Immature natural killer cell (primary cell): ENCODE data around the gene DERA. TPM values are rescaled to one million over a fixed set of nuclear protein-coding genes. Genes with fewer than 3 reads are reported as not detected.
"Not testable (repeated sequence)": the region's sequence is repeated elsewhere in the genome, so short reads cannot be mapped to it uniquely, and the experiment has no call there.

Source experiments
- DNase-seq, 3 donors: peaks; one replicate each; pipeline ENCODE4 v3.0.0; 2022; ENCODE audit warnings: mixed read lengths in 1 of 3
- H3K27ac Mint-ChIP-seq, 6 donors: one replicate each; pipeline ENCODE4 v1.8.0; 2020; ENCODE audit warnings: mixed read lengths in 6 of 6, mild to moderate bottlenecking in 5 of 6, inconsistent platforms in 4 of 6, moderate library complexity in 3 of 6
- H3K27me3 Mint-ChIP-seq, 3 donors: one replicate each; pipeline ENCODE4 v1.8.0; 2020 to 2021; ENCODE audit warnings: low read depth in 3 of 3, mild to moderate bottlenecking in 3 of 3, mixed read lengths in 3 of 3, moderate library complexity in 3 of 3, inconsistent platforms in 1 of 3
- H3K36me3 Mint-ChIP-seq, 3 donors: one replicate each; pipeline ENCODE4 v1.8.0; 2020; ENCODE audit warnings: mixed read lengths in 3 of 3, inconsistent platforms in 2 of 3, mild to moderate bottlenecking in 2 of 3
- H3K4me1 Mint-ChIP-seq, 2 donors: one replicate each; pipeline ENCODE4 v1.8.0; 2020; ENCODE audit warnings: inconsistent platforms in 2 of 2, mild to moderate bottlenecking in 2 of 2, mixed read lengths in 2 of 2, moderate library complexity in 1 of 2
- H3K4me3 Mint-ChIP-seq, 5 donors: one replicate each; pipeline ENCODE4 v1.8.0; 2020; ENCODE audit warnings: mild to moderate bottlenecking in 5 of 5, mixed read lengths in 5 of 5, inconsistent platforms in 3 of 5, moderate library complexity in 3 of 5
- H3K9me3 Mint-ChIP-seq, 6 donors: one replicate each; pipeline ENCODE4 v1.8.0; 2020; ENCODE audit warnings: mild to moderate bottlenecking in 6 of 6, mixed read lengths in 6 of 6, inconsistent platforms in 4 of 6, moderate library complexity in 3 of 6
- polyA plus RNA-seq, 3 donors: library from polyadenylated mRNA; unstranded; fragments of 300-500 nt; fragmentation: Illumina TruSeq; gene quantifications; one replicate each; pipeline ENCODE4 v1.2.3, GENCODE V29; 2021

DERA gene
- polyA plus RNA-seq, 3 donors from 2014 or later = 47.2 to 74.6 (median 62.1) TPM

GRCh38 chr12:15956010-15956409, 44.9 kb downstream of the DERA start:
- H3K4me3 Mint-ChIP-seq = no peak overlapping the region
- H3K27me3 Mint-ChIP-seq = no peaks in the 10 kb centered on the region
- H3K27ac Mint-ChIP-seq = peak overlapping the region in 1 of 6 donors; percentile 17
- H3K4me1 Mint-ChIP-seq = peaks cover 0 to 14% of the 10 kb centered on the region in 2 donors
- H3K9me3 Mint-ChIP-seq = no peaks in the 10 kb centered on the region
- peaks cover 6 to 13% (median 13%) of the 10 kb centered on the region in 3 donors for H3K36me3 Mint-ChIP-seq
- no peak for DNase-seq

DNA sequence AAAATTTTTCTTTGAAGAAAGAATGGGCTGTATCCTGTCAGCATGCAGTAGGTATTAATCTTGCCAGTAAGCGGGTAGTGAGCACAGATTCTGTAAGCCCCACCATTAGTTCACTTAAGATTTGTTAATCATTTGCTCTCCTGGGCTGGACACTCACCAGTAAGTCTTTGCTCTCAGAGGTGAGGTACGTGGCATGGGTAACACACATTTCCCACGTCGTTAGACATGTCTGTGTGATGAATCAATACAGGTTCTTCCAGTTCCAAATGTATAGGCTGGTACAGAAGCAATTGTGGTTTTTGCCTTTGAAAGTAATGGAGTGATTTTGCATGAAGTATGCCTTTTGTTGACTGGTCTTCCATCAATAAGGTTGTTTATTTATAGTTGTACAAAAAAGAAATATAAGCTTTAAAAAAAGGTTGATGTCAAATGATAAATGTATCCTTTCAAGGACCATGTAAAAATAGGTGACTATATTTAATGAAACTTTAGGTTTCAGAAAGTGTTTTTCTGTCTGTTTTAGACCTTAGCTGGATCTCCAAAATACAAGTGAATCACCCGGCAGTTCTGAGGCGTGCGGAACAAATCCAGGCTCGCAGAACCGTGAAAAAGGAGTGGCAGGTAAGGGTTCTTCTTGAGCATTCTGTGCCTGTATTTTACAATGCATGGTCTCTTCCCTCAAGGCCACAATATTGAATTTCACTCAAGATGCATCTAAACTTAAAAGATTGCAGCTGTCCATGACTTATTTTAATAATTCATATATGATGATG, 45.5 kb downstream of the DERA start:
- Mint-ChIP-seq H3K27ac (peak overlapping the region in 1 of 6 donors; percentile 17), H3K9me3 (no peaks in the 10 kb centered on the region), H3K36me3 (peaks cover 9 to 19% (median 15%) of the 10 kb centered on the region in 3 donors), H3K4me1 (peaks cover 0 to 9% of the 10 kb centered on the region in 2 donors), H3K4me3 (no peak overlapping the region), H3K27me3 (no peaks in the 10 kb centered on the region)
- DNase-seq = no peak

- no peak for DNase-seq
- Mint-ChIP-seq H3K4me3 (no peak overlapping the region), H3K36me3 (peaks cover 30 to 39% (median 35%) of the 10 kb centered on the region in 3 donors), H3K4me1 (no peaks in the 10 kb centered on the region), H3K27ac (no peak overlapping the region), H3K9me3 (no peaks in the 10 kb centered on the region), H3K27me3 (peaks cover 0 to 2% (median 0%) of the 10 kb centered on the region in 3 donors)
Observed at GRCh38 chr12:15962760-15963159, 51.6 kb downstream of the DERA start.

DNA sequence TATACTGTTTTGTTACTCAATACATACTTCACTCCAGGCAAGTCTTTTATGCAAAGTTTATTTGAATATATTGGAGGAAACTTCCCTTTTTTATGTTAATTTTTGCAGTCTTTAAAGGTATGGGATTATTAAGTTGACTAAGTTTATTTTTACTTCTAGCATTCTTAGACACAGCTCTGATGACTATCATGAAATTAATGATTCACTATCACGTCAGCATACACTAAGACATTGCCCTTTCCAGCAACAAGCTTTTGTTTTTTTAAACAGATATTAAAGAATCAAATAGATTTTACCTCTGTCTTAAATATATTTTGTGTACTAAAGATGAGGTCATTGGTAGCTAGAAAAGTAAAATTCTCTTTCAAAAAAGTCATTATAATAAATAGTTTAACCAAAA, 52.1 kb downstream of the DERA start:
- Mint-ChIP-seq H3K9me3 (no peaks in the 10 kb centered on the region), H3K36me3 (peaks cover 26 to 39% (median 31%) of the 10 kb centered on the region in 3 donors), H3K4me1 (peaks cover 0 to 2% of the 10 kb centered on the region in 2 donors), H3K27me3 (peaks cover 0 to 2% (median 0%) of the 10 kb centered on the region in 3 donors), H3K27ac (no peak overlapping the region), H3K4me3 (no peak overlapping the region)
- no peak for DNase-seq

- Mint-ChIP-seq H3K4me1 (peaks cover 5 to 15% of the 10 kb centered on the region in 2 donors), H3K27ac (peak overlapping the region in 1 of 6 donors; percentile 12), H3K27me3 (peaks cover 0 to 2% (median 0%) of the 10 kb centered on the region in 3 donors), H3K9me3 (no peaks in the 10 kb centered on the region), H3K4me3 (no peak overlapping the region), H3K36me3 (peaks cover 24 to 42% (median 25%) of the 10 kb centered on the region in 3 donors)
- DNase-seq = no peak
Observed at GRCh38 chr12:15966426-15966825, 55.3 kb downstream of the DERA start.

- H3K27ac Mint-ChIP-seq = peak overlapping the region in 1 of 6 donors; percentile 12
- H3K9me3 Mint-ChIP-seq, DNase-seq, H3K27me3 Mint-ChIP-seq, H3K4me3 Mint-ChIP-seq: not testable (repeated sequence)
- H3K4me1 Mint-ChIP-seq = peaks cover 5 to 15% of the 10 kb centered on the region in 2 donors
- H3K36me3 Mint-ChIP-seq = peaks cover 21 to 38% (median 24%) of the 10 kb centered on the region in 3 donors
Observed at GRCh38 chr12:15967053-15967452, 55.9 kb downstream of the DERA start.

DNA sequence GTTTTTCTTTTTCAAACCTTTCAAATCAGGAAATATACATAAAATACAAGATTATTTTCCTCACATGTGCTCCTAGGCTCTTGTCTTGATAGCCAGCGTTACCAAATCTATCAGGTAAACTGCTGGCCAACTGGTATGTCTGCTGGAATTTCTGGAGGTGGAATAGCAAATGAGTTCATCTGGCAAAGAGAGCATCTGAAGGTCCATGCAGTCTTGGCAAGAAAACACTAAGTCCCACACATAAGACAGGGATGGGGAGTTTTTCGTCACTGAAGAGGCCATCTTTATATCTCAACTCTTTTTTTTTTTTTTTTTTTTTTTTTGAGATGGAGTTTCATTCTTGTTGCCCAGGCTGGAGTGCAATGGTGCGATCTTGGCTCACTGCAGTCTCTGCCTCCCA, 60.1 kb downstream of the DERA start:
- Mint-ChIP-seq H3K9me3 (no peaks in the 10 kb centered on the region), H3K36me3 (peaks cover 18 to 26% (median 20%) of the 10 kb centered on the region in 3 donors), H3K4me3 (no peak overlapping the region), H3K27ac (no peak overlapping the region), H3K4me1 (peaks cover 5 to 15% of the 10 kb centered on the region in 2 donors), H3K27me3 (no peaks in the 10 kb centered on the region)
- no peak for DNase-seq

GRCh38 chr12:15972894-15973293, 61.8 kb downstream of the DERA start:
- Mint-ChIP-seq H3K27me3 (no peaks in the 10 kb centered on the region), H3K4me3 (no peak overlapping the region), H3K9me3 (no peaks in the 10 kb centered on the region), H3K27ac (no peak overlapping the region), H3K4me1 (peaks cover 5 to 15% of the 10 kb centered on the region in 2 donors), H3K36me3 (peaks cover 16 to 30% (median 29%) of the 10 kb centered on the region in 3 donors)
- no peak for DNase-seq

GRCh38 chr12:15977999-15978951, 67.1 kb downstream of the DERA start:
- no peak overlapping the region for H3K4me3 Mint-ChIP-seq
- no peak overlapping the region for H3K27ac Mint-ChIP-seq
- peaks cover 17 to 37% (median 29%) of the 10 kb centered on the region in 3 donors for H3K36me3 Mint-ChIP-seq
- no peaks in the 10 kb centered on the region for H3K9me3 Mint-ChIP-seq
- no peaks in the 10 kb centered on the region for H3K4me1 Mint-ChIP-seq
- DNase-seq = no peak
- H3K27me3 Mint-ChIP-seq = no peaks in the 10 kb centered on the region

DNA sequence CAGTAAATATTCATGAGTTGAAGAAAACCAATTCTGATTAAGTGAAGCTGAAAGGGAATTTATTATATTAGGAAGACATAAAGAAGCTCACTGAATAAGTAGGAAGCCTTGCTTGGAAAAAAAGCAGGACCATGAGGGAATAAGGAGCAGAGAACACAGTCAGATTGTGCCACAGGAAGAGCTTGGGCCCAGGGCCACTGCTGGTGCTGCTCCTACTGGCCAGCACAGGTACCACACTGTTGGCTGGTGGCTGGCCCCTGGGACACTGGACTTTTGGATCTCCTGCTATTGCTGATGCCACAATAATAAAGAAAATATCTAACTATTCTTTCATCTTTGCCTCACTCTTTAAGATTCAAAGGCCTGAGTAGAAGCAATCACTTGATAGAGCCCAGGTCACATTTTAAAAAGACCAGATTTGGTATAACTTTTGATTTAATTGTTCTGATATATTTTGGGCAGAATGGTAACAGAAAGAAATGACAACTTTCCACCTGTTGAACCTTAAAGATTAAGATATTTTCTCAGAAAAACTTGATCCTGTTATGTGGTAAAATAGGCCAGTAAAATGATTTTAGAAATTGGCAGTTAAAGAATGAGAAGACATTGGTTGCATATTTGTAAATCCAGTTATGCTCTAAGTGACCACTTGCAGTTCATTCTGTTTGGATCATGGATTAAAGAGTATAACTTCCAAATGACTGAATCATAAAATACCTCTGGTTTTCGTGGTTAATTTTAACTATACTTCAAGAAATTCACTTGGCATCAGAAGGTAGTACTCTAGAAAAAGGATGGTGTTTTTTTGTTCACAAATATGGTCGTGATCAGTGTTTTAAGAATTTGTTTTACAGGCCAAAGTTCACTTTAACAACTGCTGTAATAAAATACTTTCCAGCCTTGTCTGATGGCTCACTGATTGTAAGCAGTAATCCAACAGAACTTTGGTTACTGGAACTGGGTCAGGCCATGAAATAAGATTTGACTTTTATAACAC, 68.3 kb downstream of the DERA start:
- Mint-ChIP-seq H3K4me3 (no peak overlapping the region), H3K27me3 (no peaks in the 10 kb centered on the region), H3K36me3 (peaks cover 21 to 44% (median 37%) of the 10 kb centered on the region in 3 donors), H3K4me1 (peaks cover 2 to 4% of the 10 kb centered on the region in 2 donors), H3K27ac (no peak overlapping the region), H3K9me3 (no peaks in the 10 kb centered on the region)
- DNase-seq = no peak

DNA sequence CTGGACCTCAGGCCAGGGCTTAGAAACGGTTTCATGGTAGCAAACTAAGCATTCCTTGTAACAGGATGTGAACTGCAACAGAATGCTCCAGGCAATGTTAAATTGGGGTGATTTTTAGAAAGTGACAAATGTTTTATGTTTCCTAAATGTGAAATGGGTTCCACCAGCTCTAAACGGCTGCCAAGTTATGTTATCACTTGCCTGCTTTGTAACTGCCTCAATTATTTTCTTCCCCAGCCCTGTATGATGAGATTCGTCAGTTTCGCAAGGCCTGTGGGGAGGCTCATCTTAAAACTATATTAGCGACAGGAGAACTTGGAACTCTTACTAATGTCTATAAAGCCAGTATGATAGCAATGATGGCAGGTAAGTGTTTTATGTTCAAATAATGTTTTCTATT, 70.9 kb downstream of the DERA start:
- H3K27me3 Mint-ChIP-seq = no peaks in the 10 kb centered on the region
- peak overlapping the region in 2 of 6 donors; percentile 6 to 38 for H3K27ac Mint-ChIP-seq
- H3K4me3 Mint-ChIP-seq = no peak overlapping the region
- peaks cover 4 to 6% of the 10 kb centered on the region in 2 donors for H3K4me1 Mint-ChIP-seq
- DNase-seq = no peak
- H3K9me3 Mint-ChIP-seq = peaks cover 0 to 4% (median 0%) of the 10 kb centered on the region in 6 donors
- H3K36me3 Mint-ChIP-seq = peaks cover 14 to 55% (median 48%) of the 10 kb centered on the region in 3 donors

- Mint-ChIP-seq H3K36me3 (peaks cover 15 to 54% (median 45%) of the 10 kb centered on the region in 3 donors), H3K4me3 (no peak overlapping the region), H3K27me3 (no peaks in the 10 kb centered on the region), H3K27ac (peak overlapping the region in 1 of 6 donors; percentile 38), H3K4me1 (peaks cover 4 to 6% of the 10 kb centered on the region in 2 donors), H3K9me3 (peaks cover 0 to 4% (median 0%) of the 10 kb centered on the region in 6 donors)
- DNase-seq = no peak
Observed at GRCh38 chr12:15982471-15982870, 71.3 kb downstream of the DERA start.

GRCh38 chr12:15982921-15983320, 71.8 kb downstream of the DERA start:
- Mint-ChIP-seq H3K4me3 (no peak overlapping the region), H3K4me1 (peaks cover 4 to 6% of the 10 kb centered on the region in 2 donors), H3K9me3 (peaks cover 0 to 4% (median 0%) of the 10 kb centered on the region in 6 donors), H3K27me3 (no peaks in the 10 kb centered on the region), H3K27ac (no peak overlapping the region), H3K36me3 (peaks cover 18 to 54% (median 41%) of the 10 kb centered on the region in 3 donors)
- no peak for DNase-seq
